A549 (cell line): ENCODE data around the gene SSBP2. TPM values are rescaled to one million over a fixed set of nuclear protein-coding genes. Genes with fewer than 3 reads are reported as not detected.

ENCODE experiments used
- ATAC-seq, 2 experiments: fragments of 200-7000 bp in 1 of 2; fragments of >200 bp in 1 of 2; cut with Nextera tagmentation in 1 of 2; cut with Tn5 transposase in 1 of 2; 3 replicates each; pipeline versions ENCODE4 v1.8.0 to v1.9.1; 2018 to 2020; ENCODE audit warnings: mild to moderate bottlenecking in 1 of 2, moderate library complexity in 1 of 2
- CTCF ChIA-PET: fragments of 300-600 bp; sonication (Branson Sonifier 250); formaldehyde crosslinking; extraction: SDS; loops from one replicate; lab custom pipeline; 2021; ENCODE audit warnings: antibody characterized with exemption, inconsistent platforms; lab: Yijun Ruan, JAX
- POLR2A ChIA-PET: fragments of 350-600 bp; formaldehyde crosslinking; extraction: SDS; loops from one replicate; lab custom pipeline; 2021; ENCODE audit warnings: antibody characterized with exemption, inconsistent platforms; lab: Yijun Ruan, JAX
- DNase-seq, 2 experiments: peaks; one replicate each; pipeline versions ENCODE4 v3.0.0 to v3.0.0-alpha.2; 2011 to 2016; ENCODE audit warnings: low read depth in 1 of 2, low spot score in 1 of 2
- FAIRE-seq: peaks from 2 replicates; lab custom pipeline; 2011; peaks lifted over from hg19 to GRCh38; lab: Jason Lieb, UNC
- H3K27ac ChIP-seq, 2 experiments: fragments of >200 bp; sonication (Bioruptor Twin); formaldehyde crosslinking; 3 replicates each; pipeline ENCODE4 v1.5.1; 2016 to 2017
- H3K4me1 ChIP-seq: fragments of >200 bp; sonication (Bioruptor Twin); formaldehyde crosslinking; 3 replicates; pipeline ENCODE4 v1.6.1; 2016
- H3K4me2 ChIP-seq: fragments of >200 bp; sonication (Bioruptor Twin); formaldehyde crosslinking; 3 replicates; pipeline ENCODE4 v1.6.1; 2016
- H3K4me3 ChIP-seq: fragments of >200 bp; sonication (Bioruptor Twin); formaldehyde crosslinking; 3 replicates; pipeline ENCODE4 v1.5.1; 2016
- H3K9me3 ChIP-seq: fragments of >200 bp; sonication (Bioruptor Twin); formaldehyde crosslinking; 3 replicates; pipeline ENCODE4 v1.6.1; 2016
- CBX8 ChIP-seq: fragments of 200-600 bp; sonication (generic); IDR thresholded peaks from 2 replicates; pipeline ENCODE4 v1.6.1; 2016
- CHD4 ChIP-seq: fragments of 200-600 bp; sonication (generic); IDR thresholded peaks from 2 replicates; pipeline ENCODE4 v1.6.1; 2016; ENCODE audit warnings: antibody characterized with exemption, mild to moderate bottlenecking, borderline replicate concordance
- EHMT2 ChIP-seq: fragments of 200-600 bp; sonication (generic); IDR thresholded peaks from 2 replicates; pipeline ENCODE4 v1.6.1; 2016; ENCODE audit warnings: antibody characterized with exemption, low read depth, mild to moderate bottlenecking, moderate library complexity
- ESRRA ChIP-seq: fragments of 150-350 bp; IDR thresholded peaks from 2 replicates; pipeline ENCODE4 v1.6.1; 2014; ENCODE audit warnings: mild to moderate bottlenecking, low read length, borderline replicate concordance
- FOSB ChIP-seq: fragments of 250-450 bp; sonication (Bioruptor Pico); IDR thresholded peaks from 2 replicates; pipeline ENCODE4 v1.5.0; 2020; ENCODE audit warnings: mild to moderate bottlenecking, moderate library complexity
- GATA3 ChIP-seq: IDR thresholded peaks from 2 replicates; pipeline ENCODE4 v1.6.1; 2012; ENCODE audit warnings: borderline replicate concordance
- HMGXB4 ChIP-seq: fragments of 250-450 bp; sonication (Bioruptor Pico); IDR thresholded peaks from 2 replicates; pipeline ENCODE4 v1.5.0; 2021; ENCODE audit warnings: mild to moderate bottlenecking, moderate library complexity, borderline replicate concordance
- HOXB5 ChIP-seq: fragments of 250-450 bp; sonication (Bioruptor Pico); IDR thresholded peaks from 2 replicates; pipeline ENCODE4 v1.5.0; 2020; ENCODE audit warnings: mild to moderate bottlenecking, moderate library complexity
- JUN ChIP-seq, 2 experiments: fragments of >200 bp; sonication (Bioruptor Twin); formaldehyde crosslinking; IDR thresholded peaks; 2 replicates in 1 of 2; 3 replicates in 1 of 2; pipeline ENCODE4 v1.6.1; 2016 to 2017
- MAX ChIP-seq: IDR thresholded peaks from 2 replicates; pipeline ENCODE4 v1.6.1; 2012
- MAZ ChIP-seq: fragments of 150-350 bp; IDR thresholded peaks from 2 replicates; pipeline ENCODE4 v1.6.1; 2014; ENCODE audit warnings: antibody characterized with exemption, low read depth, low read length, borderline replicate concordance
- NR3C1 ChIP-seq: fragments of >200 bp; sonication (Bioruptor Twin); formaldehyde crosslinking; IDR thresholded peaks from 3 replicates; pipeline ENCODE4 v1.6.1; 2017
- POLR2A ChIP-seq: IDR thresholded peaks from 2 replicates; pipeline ENCODE4 v1.6.1; 2012; ENCODE audit warnings: mild to moderate bottlenecking, low read length
- RFX5 ChIP-seq: fragments of 450-650 bp; IDR thresholded peaks from 2 replicates; pipeline ENCODE4 v1.7.1; 2014; ENCODE audit warnings: antibody characterized with exemption, mild to moderate bottlenecking, moderate library complexity
- RNF2 ChIP-seq: fragments of 200-600 bp; sonication (generic); IDR thresholded peaks from 2 replicates; pipeline ENCODE4 v1.6.1; 2016; ENCODE audit warnings: low read depth, mild to moderate bottlenecking, antibody characterized with exemption, moderate library complexity, borderline replicate concordance
- SMC3 ChIP-seq: fragments of >200 bp; sonication (Bioruptor Twin); formaldehyde crosslinking; IDR thresholded peaks from 3 replicates; pipeline ENCODE4 v1.6.1; 2018; ENCODE audit warnings: inconsistent platforms
- SREBF2 ChIP-seq: fragments of 450-650 bp; IDR thresholded peaks from 2 replicates; pipeline ENCODE4 v1.6.1; 2014; ENCODE audit warnings: mild to moderate bottlenecking, moderate library complexity
- ZSCAN20 ChIP-seq: fragments of 250-450 bp; sonication (Bioruptor Pico); IDR thresholded peaks from 2 replicates; pipeline ENCODE4 v1.8.0; 2022; ENCODE audit warnings: mild to moderate bottlenecking, moderate library complexity
- WGBS: methylation state at CpG from one replicate; pipeline ENCODE4 v1.1.6; 2017; ENCODE audit errors: missing lambda C conversion rate; 5-methylcytosine and 5-hydroxymethylcytosine counted together
- polyA plus RNA-seq, 4 experiments: library from polyadenylated mRNA; depleted of rRNA in 3 of 4; stranded (reverse); fragments of >200 nt; fragmentation: RNase III in 1 of 4; extraction: RNeasy Plus Mini Kit Qiagen cat#74134 plus additional on column Dnase treatment in 1 of 4; gene quantifications; 2 replicates in 3 of 4; 3 replicates in 1 of 4; pipeline ENCODE4 v1.2.3, GENCODE V29; 2011 to 2017

SSBP2 gene
- polyA plus RNA-seq, 2 of the 4 experiments (the other 2 are of a cell fraction), result 4.5 to 14.2 TPM

GRCh38 chr5:81626524-81626923, 124.4 kb downstream of the SSBP2 start (continued):
- no peak for TF ChIP-seq HMGXB4 (CRISPR knock-in tag)

- CTCF ChIA-PET, result no interaction called here
Observed at GRCh38 chr5:81609810-81610375, 141.0 kb downstream of the SSBP2 start.

GRCh38 chr5:81608976-81609375, 141.9 kb downstream of the SSBP2 start:
- FAIRE-seq, result no peak
- Histone ChIP-seq H3K4me2 (no peak overlapping the region), H3K4me3 (no peak overlapping the region), H3K27ac (no peak overlapping the region), H3K4me1 (no peaks in the 10 kb centered on the region), H3K9me3 (no peaks in the 10 kb centered on the region)
- CTCF ChIA-PET, result no interaction called here
- POLR2A ChIA-PET, result no interaction called here
- no peak for ATAC-seq
- no peak for DNase-seq
- WGBS, result 92% methylated on average over 1 of the region's 1 CpG
- TF ChIP-seq NR3C1 (no peak), CBX8 (no peak)

More at GRCh38 chr5:81609810-81610375, 141.0 kb downstream of the SSBP2 start:
- Histone ChIP-seq H3K27ac (no peak overlapping the region), H3K4me3 (no peak overlapping the region), H3K4me2 (no peak overlapping the region), H3K4me1 (no peaks in the 10 kb centered on the region), H3K9me3 (no peaks in the 10 kb centered on the region)
- POLR2A ChIA-PET, result no interaction called here
- no peak for DNase-seq
- 86% methylated on average over 7 of the region's 7 CpGs for WGBS
- FAIRE-seq, result no peak
- no peak for ATAC-seq
- no peak for TF ChIP-seq HOXB5 (CRISPR knock-in tag)

- CTCF ChIA-PET, result no interaction called here
- TF ChIP-seq RFX5, result no peak
- TF ChIP-seq HOXB5 (CRISPR knock-in tag), result no peak
- no peak for TF ChIP-seq MAZ
- no peak for TF ChIP-seq SMC3
- no peak for TF ChIP-seq ZSCAN20
- no peak for TF ChIP-seq GATA3
- TF ChIP-seq POLR2A, result no peak
- POLR2A ChIA-PET, result no interaction called here
- H3K4me1 ChIP-seq, result no peaks in the 10 kb centered on the region
- H3K27ac ChIP-seq, result no peak overlapping the region
- no peak for FAIRE-seq
- no peak for ATAC-seq
- no peaks in the 10 kb centered on the region for H3K9me3 ChIP-seq
- no peak for DNase-seq
- no peak overlapping the region for H3K4me2 ChIP-seq
- 11% methylated on average over 1 of the region's 1 CpG for WGBS
- H3K4me3 ChIP-seq, result no peak overlapping the region
Observed at GRCh38 chr5:81607693-81608092, 143.2 kb downstream of the SSBP2 start.

- CTCF ChIA-PET, result no interaction called here
- POLR2A ChIA-PET, result no interaction called here
- Histone ChIP-seq H3K27ac (no peak overlapping the region), H3K4me1 (no peaks in the 10 kb centered on the region), H3K4me3 (no peak overlapping the region), H3K9me3 (no peaks in the 10 kb centered on the region), H3K4me2 (no peak overlapping the region)
- ATAC-seq (no peak), DNase-seq (no peak), FAIRE-seq (no peak)
- TF ChIP-seq HMGXB4 (CRISPR knock-in tag) (no peak), GATA3 (no peak), ESRRA (no peak), CHD4 (no peak), SREBF2 (no peak), MAX (no peak), RNF2 (no peak), JUN (IDR thresholded peaks at IDR 0.05) (no peak), EHMT2 (no peak), FOSB (CRISPR knock-in tag) (no peak)
- 76% methylated on average over 2 of the region's 2 CpGs for WGBS
Observed at GRCh38 chr5:81606150-81606549, 144.7 kb downstream of the SSBP2 start.
